22Rv1 (cell line): ENCODE results near the gene HTRA1.

ENCODE experiments used
- H3K27ac ChIP-seq: fragments of 450-650 bp; 2 replicates; pipeline ENCODE4 v1.5.1; 2017
- ZFX ChIP-seq: fragments of 450-650 bp; IDR thresholded peaks from 2 replicates; pipeline ENCODE4 v1.6.1; 2017; ENCODE audit warnings: antibody characterized with exemption, borderline replicate concordance
- TF ChIP-seq, protein P1 (sequence below): fragments of 450-650 bp; IDR thresholded peaks from 2 replicates; pipeline ENCODE4 v1.5.1; 2017; ENCODE audit warnings: mild to moderate bottlenecking

Gene HTRA1

DNA sequence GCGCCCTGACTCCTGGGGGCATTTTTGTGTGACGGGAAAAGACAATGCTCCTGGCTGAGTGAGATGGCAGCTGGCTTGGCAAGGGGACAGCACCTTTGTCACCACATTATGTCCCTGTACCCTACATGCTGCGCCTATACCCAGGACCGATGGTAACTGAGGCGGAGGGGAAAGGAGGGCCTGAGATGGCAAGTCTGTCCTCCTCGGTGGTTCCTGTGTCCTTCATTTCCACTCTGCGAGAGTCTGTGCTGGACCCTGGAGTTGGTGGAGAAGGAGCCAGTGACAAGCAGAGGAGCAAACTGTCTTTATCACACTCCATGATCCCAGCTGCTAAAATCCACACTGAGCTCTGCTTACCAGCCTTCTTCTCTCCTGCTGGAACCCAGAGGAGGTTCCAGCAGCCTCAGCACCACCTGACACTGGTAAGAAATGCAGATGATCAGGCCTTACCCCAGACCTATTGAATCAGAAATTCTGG is 6.7 kb upstream of the HTRA1 start, which contains the start of gene ARMS2:
TSS of gene ARMS2 (plus strand) at position 51 of the 478 bp plus-strand sequence. CDS start at position 126, 75 bp downstream.
- no peak within 1 kb of the TSS for H3K27ac ChIP-seq
- TF ChIP-seq ZFX: no peak
- TF ChIP-seq, protein P1, sequence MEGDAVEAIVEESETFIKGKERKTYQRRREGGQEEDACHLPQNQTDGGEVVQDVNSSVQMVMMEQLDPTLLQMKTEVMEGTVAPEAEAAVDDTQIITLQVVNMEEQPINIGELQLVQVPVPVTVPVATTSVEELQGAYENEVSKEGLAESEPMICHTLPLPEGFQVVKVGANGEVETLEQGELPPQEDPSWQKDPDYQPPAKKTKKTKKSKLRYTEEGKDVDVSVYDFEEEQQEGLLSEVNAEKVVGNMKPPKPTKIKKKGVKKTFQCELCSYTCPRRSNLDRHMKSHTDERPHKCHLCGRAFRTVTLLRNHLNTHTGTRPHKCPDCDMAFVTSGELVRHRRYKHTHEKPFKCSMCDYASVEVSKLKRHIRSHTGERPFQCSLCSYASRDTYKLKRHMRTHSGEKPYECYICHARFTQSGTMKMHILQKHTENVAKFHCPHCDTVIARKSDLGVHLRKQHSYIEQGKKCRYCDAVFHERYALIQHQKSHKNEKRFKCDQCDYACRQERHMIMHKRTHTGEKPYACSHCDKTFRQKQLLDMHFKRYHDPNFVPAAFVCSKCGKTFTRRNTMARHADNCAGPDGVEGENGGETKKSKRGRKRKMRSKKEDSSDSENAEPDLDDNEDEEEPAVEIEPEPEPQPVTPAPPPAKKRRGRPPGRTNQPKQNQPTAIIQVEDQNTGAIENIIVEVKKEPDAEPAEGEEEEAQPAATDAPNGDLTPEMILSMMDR: no peak

- TF ChIP-seq, protein P1: no peak
- TF ChIP-seq ZFX: no peak
- H3K27ac ChIP-seq: no peak overlapping the region
Measured at GRCh38 chr10:122455376-122456079, 5.8 kb upstream of the HTRA1 start.

- TF ChIP-seq, protein P1: no peak
- TF ChIP-seq ZFX: no peak
- H3K27ac ChIP-seq: no peak overlapping the region
Measured at GRCh38 chr10:122457934-122458333, 3.4 kb upstream of the HTRA1 start.

- TF ChIP-seq, protein P1: no peak
- no peak for TF ChIP-seq ZFX
- no peak overlapping the region for H3K27ac ChIP-seq
Measured at GRCh38 chr10:122458693-122459092, 2.7 kb upstream of the HTRA1 start.

GRCh38 chr10:122459561-122460273 is 1.6 kb upstream of the HTRA1 start:
- no peak for TF ChIP-seq ZFX

DNA sequence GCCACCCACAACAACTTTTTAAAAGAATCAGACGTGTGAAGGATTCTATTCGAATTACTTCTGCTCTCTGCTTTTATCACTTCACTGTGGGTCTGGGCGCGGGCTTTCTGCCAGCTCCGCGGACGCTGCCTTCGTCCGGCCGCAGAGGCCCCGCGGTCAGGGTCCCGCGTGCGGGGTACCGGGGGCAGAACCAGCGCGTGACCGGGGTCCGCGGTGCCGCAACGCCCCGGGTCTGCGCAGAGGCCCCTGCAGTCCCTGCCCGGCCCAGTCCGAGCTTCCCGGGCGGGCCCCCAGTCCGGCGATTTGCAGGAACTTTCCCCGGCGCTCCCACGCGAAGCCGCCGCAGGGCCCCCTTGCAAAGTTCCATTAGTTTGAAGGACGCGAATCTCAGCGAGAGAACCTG is 461 bp upstream of the HTRA1 start:
- no peak overlapping the region for H3K27ac ChIP-seq

More at GRCh38 chr10:122459561-122460273, 1.6 kb upstream of the HTRA1 start:
- H3K27ac ChIP-seq: no peak overlapping the region

GRCh38 chr10:122461729-122462532 is 578 bp downstream of the HTRA1 start:
- H3K27ac ChIP-seq: no peak overlapping the region
- TF ChIP-seq, protein P1: no peak
- no peak for TF ChIP-seq ZFX

More for the DNA sequence above, 461 bp upstream of the HTRA1 start:
- TF ChIP-seq, protein P1: no peak
